WTC11 (cell line): ENCODE data around the gene C15orf39.

Experiments used
- ATF3 ChIP-seq: sonication (generic); formaldehyde crosslinking; conservative IDR thresholded peaks from 2 replicates; pipeline ENCODE4 v1.8.1; 2022; ENCODE audit warnings: mild to moderate bottlenecking, missing genetic modification reagents
- KAT7 ChIP-seq: sonication (generic); formaldehyde crosslinking; IDR thresholded peaks from 2 replicates; pipeline ENCODE4 v1.8.1; 2023; ENCODE audit warnings: missing genetic modification reagents, mild to moderate bottlenecking, borderline replicate concordance
- NR3C1 ChIP-seq: sonication (generic); formaldehyde crosslinking; conservative IDR thresholded peaks from 2 replicates; pipeline ENCODE4 v1.8.1; 2023; ENCODE audit warnings: low read depth, mild to moderate bottlenecking, missing genetic modification reagents
- USF1 ChIP-seq: sonication (generic); formaldehyde crosslinking; IDR thresholded peaks from 2 replicates; pipeline ENCODE4 v1.8.0; 2022; ENCODE audit warnings: mild to moderate bottlenecking, missing genetic modification reagents
- TF ChIP-seq, protein P1 (sequence below): fragments of 200-600 bp; IDR thresholded peaks from 2 replicates; pipeline ENCODE4 v1.8.0; 2022; ENCODE audit warnings: antibody characterized with exemption
- TF ChIP-seq, protein P2 (sequence below): sonication (generic); formaldehyde crosslinking; IDR thresholded peaks from 2 replicates; pipeline ENCODE4 v1.8.1; 2023; ENCODE audit warnings: mild to moderate bottlenecking, missing genetic modification reagents

DNA sequence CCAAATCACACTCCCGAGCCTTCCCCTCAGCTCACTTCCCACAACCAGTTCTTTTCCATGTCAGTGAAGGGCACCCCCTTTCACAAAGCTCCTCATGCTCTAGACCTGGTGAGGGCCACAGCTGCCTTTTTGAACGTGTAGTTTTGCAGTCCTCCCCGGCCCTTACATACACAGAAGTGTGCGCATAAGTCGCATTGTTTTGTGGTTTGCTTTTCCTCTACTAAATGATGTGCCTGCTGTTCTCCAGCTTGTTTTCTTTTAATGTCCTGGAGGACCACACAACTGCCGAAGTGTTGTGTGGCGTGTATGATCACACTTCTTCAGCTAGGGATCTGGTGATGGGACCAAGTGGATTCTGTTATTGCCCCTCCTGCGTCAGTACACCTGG lies 7.6 kb downstream of the C15orf39 start:
- TF ChIP-seq, protein P1, sequence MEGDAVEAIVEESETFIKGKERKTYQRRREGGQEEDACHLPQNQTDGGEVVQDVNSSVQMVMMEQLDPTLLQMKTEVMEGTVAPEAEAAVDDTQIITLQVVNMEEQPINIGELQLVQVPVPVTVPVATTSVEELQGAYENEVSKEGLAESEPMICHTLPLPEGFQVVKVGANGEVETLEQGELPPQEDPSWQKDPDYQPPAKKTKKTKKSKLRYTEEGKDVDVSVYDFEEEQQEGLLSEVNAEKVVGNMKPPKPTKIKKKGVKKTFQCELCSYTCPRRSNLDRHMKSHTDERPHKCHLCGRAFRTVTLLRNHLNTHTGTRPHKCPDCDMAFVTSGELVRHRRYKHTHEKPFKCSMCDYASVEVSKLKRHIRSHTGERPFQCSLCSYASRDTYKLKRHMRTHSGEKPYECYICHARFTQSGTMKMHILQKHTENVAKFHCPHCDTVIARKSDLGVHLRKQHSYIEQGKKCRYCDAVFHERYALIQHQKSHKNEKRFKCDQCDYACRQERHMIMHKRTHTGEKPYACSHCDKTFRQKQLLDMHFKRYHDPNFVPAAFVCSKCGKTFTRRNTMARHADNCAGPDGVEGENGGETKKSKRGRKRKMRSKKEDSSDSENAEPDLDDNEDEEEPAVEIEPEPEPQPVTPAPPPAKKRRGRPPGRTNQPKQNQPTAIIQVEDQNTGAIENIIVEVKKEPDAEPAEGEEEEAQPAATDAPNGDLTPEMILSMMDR, result no peak
- no peak for TF ChIP-seq USF1 (CRISPR knock-in tag)
- TF ChIP-seq NR3C1 (CRISPR knock-in tag), result no peak
- TF ChIP-seq, protein P2, sequence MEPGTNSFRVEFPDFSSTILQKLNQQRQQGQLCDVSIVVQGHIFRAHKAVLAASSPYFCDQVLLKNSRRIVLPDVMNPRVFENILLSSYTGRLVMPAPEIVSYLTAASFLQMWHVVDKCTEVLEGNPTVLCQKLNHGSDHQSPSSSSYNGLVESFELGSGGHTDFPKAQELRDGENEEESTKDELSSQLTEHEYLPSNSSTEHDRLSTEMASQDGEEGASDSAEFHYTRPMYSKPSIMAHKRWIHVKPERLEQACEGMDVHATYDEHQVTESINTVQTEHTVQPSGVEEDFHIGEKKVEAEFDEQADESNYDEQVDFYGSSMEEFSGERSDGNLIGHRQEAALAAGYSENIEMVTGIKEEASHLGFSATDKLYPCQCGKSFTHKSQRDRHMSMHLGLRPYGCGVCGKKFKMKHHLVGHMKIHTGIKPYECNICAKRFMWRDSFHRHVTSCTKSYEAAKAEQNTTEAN (CRISPR knock-in tag), result no peak
- no peak for TF ChIP-seq KAT7 (CRISPR knock-in tag)
- TF ChIP-seq ATF3 (CRISPR knock-in tag), result no peak
